Measurements from ENCODE around the gene MATN1.

Gene MATN1

GRCh38 chr1:30763651-30764248 is 40.4 kb upstream of the MATN1 start:
- Histone ChIP-seq H3K27ac (ENCODE audit: insufficient read depth, low read length, poor library complexity, severe bottlenecking) (no peak overlapping the region), H3K36me3 (ENCODE audit: control insufficient read depth, insufficient read depth, low read length) (no peaks in the 10 kb centered on the region), H3K4me1 (ENCODE audit: control insufficient read depth, insufficient read depth, low read length, poor library complexity, severe bottlenecking) (peaks cover 49% of the 10 kb centered on the region), H3K27me3 (replicated peaks; ENCODE audit: control insufficient read depth, insufficient read depth, low read length, poor library complexity, severe bottlenecking) (no peaks in the 10 kb centered on the region), H3K4me3 (ENCODE audit: insufficient read depth, low read depth, low read length, poor library complexity, severe bottlenecking) (no peak overlapping the region), H3K9me3 (ENCODE audit: control insufficient read depth, low read length) (no peaks in the 10 kb centered on the region)
- no peak for DNase-seq

DNA sequence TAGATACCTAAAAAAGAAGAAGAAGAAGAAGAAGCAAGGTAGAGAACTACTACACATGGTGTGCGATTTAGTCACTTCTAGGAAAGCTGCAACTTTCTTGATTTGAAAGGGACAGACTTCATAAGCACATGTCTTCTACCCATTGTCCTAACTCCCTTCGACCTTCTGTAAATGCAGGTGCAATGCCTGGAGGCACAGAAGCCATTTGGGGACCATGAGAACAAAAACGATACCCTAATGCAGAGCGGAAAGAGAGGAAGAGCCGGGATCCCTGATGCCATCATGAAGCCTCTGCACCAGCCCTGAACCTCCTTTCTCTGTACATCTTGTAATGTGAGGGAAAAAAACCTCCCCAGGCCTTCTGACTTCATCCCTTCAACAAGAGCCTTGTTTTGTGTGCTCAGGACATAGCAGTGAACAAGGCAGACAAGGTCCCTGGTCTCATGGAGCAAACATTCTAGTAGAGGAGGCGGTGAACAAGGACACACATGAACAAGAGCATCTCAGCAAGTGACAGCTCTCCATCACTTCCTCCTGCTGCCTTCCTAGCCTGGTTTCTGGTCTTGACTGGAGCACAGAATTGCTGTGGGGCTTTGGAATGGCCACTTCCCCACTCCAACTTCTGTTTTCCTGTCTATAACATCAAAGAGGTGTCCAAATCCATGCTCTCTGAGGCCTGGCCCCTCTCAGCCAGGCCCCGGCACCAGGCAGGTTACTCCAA is 39.7 kb upstream of the MATN1 start:
- Histone ChIP-seq H3K27me3 (replicated peaks; ENCODE audit: control insufficient read depth, insufficient read depth, low read length, poor library complexity, severe bottlenecking) (no peaks in the 10 kb centered on the region), H3K4me1 (ENCODE audit: control insufficient read depth, insufficient read depth, low read length, poor library complexity, severe bottlenecking) (peaks cover 55% of the 10 kb centered on the region), H3K36me3 (ENCODE audit: control insufficient read depth, insufficient read depth, low read length) (no peaks in the 10 kb centered on the region), H3K9me3 (ENCODE audit: control insufficient read depth, low read length) (no peaks in the 10 kb centered on the region), H3K4me3 (ENCODE audit: insufficient read depth, low read depth, low read length, poor library complexity, severe bottlenecking) (no peak overlapping the region), H3K27ac (ENCODE audit: insufficient read depth, low read length, poor library complexity, severe bottlenecking) (no peak overlapping the region)
- no peak for DNase-seq

DNA sequence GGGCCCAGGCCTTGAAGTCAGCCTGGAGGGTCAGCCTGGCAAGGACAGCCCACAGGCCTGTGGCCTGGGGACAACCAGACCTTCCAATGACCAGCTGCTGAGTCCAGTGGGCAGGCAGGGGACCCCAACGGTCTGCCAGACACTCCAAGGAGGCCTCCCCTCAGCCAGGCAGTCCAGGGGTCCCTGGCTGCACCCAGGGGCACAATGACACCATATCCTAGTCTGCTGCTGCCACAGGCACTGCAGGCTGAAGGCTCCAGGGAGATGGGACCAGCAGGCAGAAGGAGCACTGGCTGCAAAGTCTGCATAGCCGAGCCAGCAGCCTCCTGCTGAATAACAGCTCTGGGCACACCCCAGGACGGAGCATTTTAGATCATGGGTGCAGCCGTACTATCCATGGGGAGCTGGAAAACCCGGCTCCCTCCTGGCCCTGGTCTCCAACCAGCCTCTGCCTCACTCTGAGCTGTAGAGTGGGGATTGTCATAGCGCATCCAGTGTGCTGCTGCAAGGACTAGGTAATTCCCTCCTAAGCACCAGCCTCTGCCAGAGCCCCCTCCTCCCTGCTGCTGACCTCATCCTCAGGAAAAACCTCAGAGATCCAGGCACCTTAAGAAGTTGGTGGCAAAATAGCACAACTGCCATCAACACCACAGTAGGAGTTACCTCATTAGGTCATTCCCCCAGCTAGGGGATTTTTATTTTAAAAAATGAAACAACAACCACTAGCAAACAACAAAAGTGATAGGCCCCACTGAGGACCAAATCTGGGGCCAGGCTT is 39.0 kb upstream of the MATN1 start:
- H3K27ac ChIP-seq (ENCODE audit: insufficient read depth, low read length, poor library complexity, severe bottlenecking): no peak overlapping the region
- no peak for DNase-seq
- H3K9me3 ChIP-seq (ENCODE audit: control insufficient read depth, low read length): no peaks in the 10 kb centered on the region
- no peaks in the 10 kb centered on the region for H3K27me3 ChIP-seq (replicated peaks; ENCODE audit: control insufficient read depth, insufficient read depth, low read length, poor library complexity, severe bottlenecking)
- H3K36me3 ChIP-seq (ENCODE audit: control insufficient read depth, insufficient read depth, low read length): no peaks in the 10 kb centered on the region
- H3K4me1 ChIP-seq (ENCODE audit: control insufficient read depth, insufficient read depth, low read length, poor library complexity, severe bottlenecking): peaks cover 60% of the 10 kb centered on the region
- H3K4me3 ChIP-seq (ENCODE audit: insufficient read depth, low read depth, low read length, poor library complexity, severe bottlenecking): no peak overlapping the region

GRCh38 chr1:30761381-30762151 is 38.2 kb upstream of the MATN1 start:
- no peaks in the 10 kb centered on the region for H3K36me3 ChIP-seq (ENCODE audit: control insufficient read depth, insufficient read depth, low read length)
- H3K27me3 ChIP-seq (replicated peaks; ENCODE audit: control insufficient read depth, insufficient read depth, low read length, poor library complexity, severe bottlenecking): no peaks in the 10 kb centered on the region
- H3K4me3 ChIP-seq (ENCODE audit: insufficient read depth, low read depth, low read length, poor library complexity, severe bottlenecking): no peak overlapping the region
- peak overlapping the region; percentile 66 for H3K27ac ChIP-seq (ENCODE audit: insufficient read depth, low read length, poor library complexity, severe bottlenecking)
- H3K4me1 ChIP-seq (ENCODE audit: control insufficient read depth, insufficient read depth, low read length, poor library complexity, severe bottlenecking): peaks cover 60% of the 10 kb centered on the region
- DNase-seq: no peak
- no peaks in the 10 kb centered on the region for H3K9me3 ChIP-seq (ENCODE audit: control insufficient read depth, low read length)

DNA sequence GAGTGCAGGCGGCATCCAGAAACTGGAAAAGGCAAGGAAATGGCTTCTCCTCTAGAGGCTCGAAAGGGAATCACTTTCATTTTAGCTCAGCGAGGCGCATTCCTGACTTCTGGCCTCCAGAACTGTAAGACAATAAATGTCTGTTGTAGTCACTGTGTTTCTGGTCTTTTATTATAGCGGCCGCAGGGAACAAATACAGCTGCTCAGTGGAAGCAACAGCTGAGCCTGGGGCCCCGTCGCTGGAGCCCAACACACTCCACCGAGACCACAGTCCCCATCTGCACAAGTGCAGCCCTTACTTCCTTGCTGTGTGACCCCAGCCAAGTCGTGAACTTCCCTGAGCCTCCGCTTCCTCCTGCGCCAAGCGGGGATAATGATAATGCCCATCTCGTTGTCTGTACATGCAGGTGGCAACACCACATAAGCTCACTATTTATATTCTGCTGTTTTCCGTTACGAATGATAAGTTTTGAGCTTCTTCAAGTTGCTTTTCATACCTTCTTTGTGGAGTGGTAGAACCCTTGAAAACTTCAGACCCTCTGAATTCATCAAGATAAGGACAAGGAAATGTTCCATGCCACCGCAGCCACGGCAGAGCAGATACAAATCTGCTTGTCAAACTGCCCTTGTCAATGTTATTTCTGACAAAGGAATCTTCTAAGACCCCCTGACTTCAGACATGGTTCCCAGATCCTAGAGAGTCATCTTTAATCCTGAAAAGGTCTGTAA is 37.4 kb upstream of the MATN1 start:
- Histone ChIP-seq H3K4me1 (ENCODE audit: control insufficient read depth, insufficient read depth, low read length, poor library complexity, severe bottlenecking) (peaks cover 55% of the 10 kb centered on the region), H3K4me3 (ENCODE audit: insufficient read depth, low read depth, low read length, poor library complexity, severe bottlenecking) (peak overlapping the region; percentile 42), H3K9me3 (ENCODE audit: control insufficient read depth, low read length) (no peaks in the 10 kb centered on the region), H3K27me3 (replicated peaks; ENCODE audit: control insufficient read depth, insufficient read depth, low read length, poor library complexity, severe bottlenecking) (no peaks in the 10 kb centered on the region), H3K27ac (ENCODE audit: insufficient read depth, low read length, poor library complexity, severe bottlenecking) (peak overlapping the region; percentile 66), H3K36me3 (ENCODE audit: control insufficient read depth, insufficient read depth, low read length) (no peaks in the 10 kb centered on the region)
- no peak for DNase-seq

- H3K9me3 ChIP-seq (ENCODE audit: control insufficient read depth, low read length): no peaks in the 10 kb centered on the region
- DNase-seq: peak; percentile 59 to 76 (median 74)
- H3K4me1 ChIP-seq (ENCODE audit: control insufficient read depth, insufficient read depth, low read length, poor library complexity, severe bottlenecking): peaks cover 62% of the 10 kb centered on the region
- peak overlapping the region; percentile 42 for H3K4me3 ChIP-seq (ENCODE audit: insufficient read depth, low read depth, low read length, poor library complexity, severe bottlenecking)
- no peaks in the 10 kb centered on the region for H3K27me3 ChIP-seq (replicated peaks; ENCODE audit: control insufficient read depth, insufficient read depth, low read length, poor library complexity, severe bottlenecking)
- peak overlapping the region; percentile 66 for H3K27ac ChIP-seq (ENCODE audit: insufficient read depth, low read length, poor library complexity, severe bottlenecking)
- H3K36me3 ChIP-seq (ENCODE audit: control insufficient read depth, insufficient read depth, low read length): no peaks in the 10 kb centered on the region
Observed at GRCh38 chr1:30759718-30760281, 36.4 kb upstream of the MATN1 start.

GRCh38 chr1:30758785-30759380 is 35.5 kb upstream of the MATN1 start:
- peaks cover 66% of the 10 kb centered on the region for H3K4me1 ChIP-seq (ENCODE audit: control insufficient read depth, insufficient read depth, low read length, poor library complexity, severe bottlenecking)

DNA sequence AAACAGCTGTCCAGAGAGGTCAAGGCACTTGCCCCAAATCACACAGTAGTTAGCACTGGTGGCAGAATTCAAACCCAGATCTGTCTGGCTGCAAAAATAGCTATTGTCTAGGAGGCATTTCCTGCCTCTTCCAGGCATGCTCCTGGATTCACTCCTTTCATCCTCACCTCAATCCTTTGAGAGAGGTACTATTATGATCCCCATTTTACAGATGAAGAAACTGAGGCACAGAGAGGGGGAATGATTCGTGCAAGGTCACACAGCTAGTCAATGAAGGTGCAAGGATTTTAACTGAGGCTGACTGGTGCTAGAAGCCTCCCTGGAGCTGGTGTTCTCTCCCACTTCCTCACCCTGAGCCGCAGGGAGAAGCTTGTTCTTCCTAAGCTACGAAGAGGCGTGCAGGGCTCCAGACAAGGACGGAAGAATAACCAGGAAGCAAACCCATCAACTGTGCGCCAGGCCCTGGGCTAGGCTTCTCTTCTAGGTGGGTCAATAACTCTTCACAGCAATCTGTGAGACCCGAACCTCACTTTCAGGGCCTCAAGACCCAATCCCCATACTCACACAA is 34.8 kb upstream of the MATN1 start:
- peaks cover 67% of the 10 kb centered on the region for H3K4me1 ChIP-seq (ENCODE audit: control insufficient read depth, insufficient read depth, low read length, poor library complexity, severe bottlenecking)
- DNase-seq: no peak
- no peaks in the 10 kb centered on the region for H3K9me3 ChIP-seq (ENCODE audit: control insufficient read depth, low read length)
- peak overlapping the region; percentile 93 for H3K27ac ChIP-seq (ENCODE audit: insufficient read depth, low read length, poor library complexity, severe bottlenecking)
- H3K4me3 ChIP-seq (ENCODE audit: insufficient read depth, low read depth, low read length, poor library complexity, severe bottlenecking): peak overlapping the region; percentile 87
- no peaks in the 10 kb centered on the region for H3K36me3 ChIP-seq (ENCODE audit: control insufficient read depth, insufficient read depth, low read length)
- H3K27me3 ChIP-seq (replicated peaks; ENCODE audit: control insufficient read depth, insufficient read depth, low read length, poor library complexity, severe bottlenecking): no peaks in the 10 kb centered on the region

More at GRCh38 chr1:30758785-30759380, 35.5 kb upstream of the MATN1 start:
- no peak for DNase-seq
- Histone ChIP-seq H3K4me3 (ENCODE audit: insufficient read depth, low read depth, low read length, poor library complexity, severe bottlenecking) (no peak overlapping the region), H3K27ac (ENCODE audit: insufficient read depth, low read length, poor library complexity, severe bottlenecking) (no peak overlapping the region), H3K27me3 (replicated peaks; ENCODE audit: control insufficient read depth, insufficient read depth, low read length, poor library complexity, severe bottlenecking) (no peaks in the 10 kb centered on the region), H3K36me3 (ENCODE audit: control insufficient read depth, insufficient read depth, low read length) (no peaks in the 10 kb centered on the region), H3K9me3 (ENCODE audit: control insufficient read depth, low read length) (no peaks in the 10 kb centered on the region)
